GM18951 (cell line): ENCODE measurements around the gene CASQ2.

ENCODE experiments used
- POLR2A ChIP-seq: IDR thresholded peaks from 4 replicates; pipeline ENCODE4 v1.6.1; 2011; ENCODE audit warnings: mild to moderate bottlenecking; ENCODE audit not compliant: insufficient read length, insufficient read depth; ENCODE audit errors: extremely low read depth
- in situ Hi-C: fragments of 300-500 bp; cut with MboI; formaldehyde crosslinking; loops from one replicate; pipeline ENCODE4 v1.12.0; 2022; ENCODE audit warnings: low sequenced_read_pairs, mixed read lengths, inconsistent platforms; ENCODE audit not compliant: unreplicated experiment

The CASQ2 gene

GRCh38 chr1:115744646-115745275, 23.8 kb downstream of the CASQ2 start:
- TF ChIP-seq POLR2A = no peak
- in situ Hi-C loops = no loop called here

- no peak for TF ChIP-seq POLR2A
- in situ Hi-C loops = no loop called here
Observed at GRCh38 chr1:115740811-115741210, 27.7 kb downstream of the CASQ2 start.

DNA sequence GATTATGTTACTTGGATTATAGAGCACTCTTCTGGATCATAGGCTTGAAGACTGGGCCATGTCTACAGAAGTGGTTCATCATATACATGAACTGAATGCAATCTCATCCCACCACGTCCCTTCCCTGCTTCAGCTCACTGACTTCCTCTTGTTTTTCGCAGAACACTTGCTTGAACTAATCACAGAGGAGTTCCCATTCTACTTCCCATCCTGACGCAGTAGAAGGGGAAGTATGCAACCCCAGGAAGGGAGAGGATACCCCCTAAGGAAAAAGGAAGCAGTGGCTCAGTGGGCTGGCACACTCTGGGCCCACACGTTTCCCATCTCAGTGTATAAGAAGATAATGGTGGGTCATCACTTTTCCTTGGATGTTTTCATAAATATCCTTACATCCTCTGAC, 36.2 kb downstream of the CASQ2 start:
- in situ Hi-C loops = no loop called here
- TF ChIP-seq POLR2A = no peak

DNA sequence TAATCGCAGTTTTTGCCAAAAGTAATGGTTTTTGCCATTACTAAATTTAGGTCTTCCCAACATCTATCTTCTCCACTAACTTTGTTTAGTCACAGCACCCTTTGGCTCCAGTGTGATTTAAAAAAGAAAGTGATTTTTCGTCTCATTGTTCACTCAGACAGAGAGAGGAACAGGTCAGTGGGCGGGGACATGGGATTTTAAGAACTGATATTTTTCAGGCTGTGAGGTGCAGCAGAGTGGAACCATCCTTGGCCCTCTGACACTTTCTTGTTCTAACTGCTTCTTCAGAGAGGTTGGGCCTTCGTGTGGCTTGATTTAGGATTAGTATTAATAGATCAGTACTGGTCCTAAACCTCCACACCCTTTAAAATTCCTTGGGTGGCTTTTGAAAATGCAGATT, 38.8 kb downstream of the CASQ2 start:
- in situ Hi-C loops = no loop called here
- TF ChIP-seq POLR2A = no peak

DNA sequence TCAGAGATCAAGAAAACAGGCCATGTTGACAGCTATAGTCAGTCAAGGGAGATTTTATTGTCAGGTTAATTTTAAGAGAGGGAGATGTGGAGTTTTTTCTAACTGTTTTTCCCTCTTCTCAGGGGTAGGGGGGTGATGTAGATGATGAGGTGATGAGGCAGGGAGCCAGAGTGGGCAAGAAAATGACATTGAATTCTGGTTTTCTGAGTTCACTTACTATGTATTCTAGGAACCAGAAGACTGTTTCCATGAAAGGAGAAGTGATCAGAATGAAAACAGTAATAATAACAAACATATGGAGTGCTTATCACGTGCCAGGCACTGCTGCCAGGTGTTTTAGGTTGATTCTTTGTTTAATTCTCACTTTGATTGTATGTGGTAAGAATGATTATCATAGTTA, 40.2 kb downstream of the CASQ2 start:
- TF ChIP-seq POLR2A = no peak
- in situ Hi-C loops = no loop called here

GRCh38 chr1:115727706-115728249, 40.7 kb downstream of the CASQ2 start:
- in situ Hi-C loops = no loop called here
- TF ChIP-seq POLR2A = no peak

- no peak for TF ChIP-seq POLR2A
- in situ Hi-C loops = no loop called here
Observed at GRCh38 chr1:115726570-115726969, 41.9 kb downstream of the CASQ2 start.

DNA sequence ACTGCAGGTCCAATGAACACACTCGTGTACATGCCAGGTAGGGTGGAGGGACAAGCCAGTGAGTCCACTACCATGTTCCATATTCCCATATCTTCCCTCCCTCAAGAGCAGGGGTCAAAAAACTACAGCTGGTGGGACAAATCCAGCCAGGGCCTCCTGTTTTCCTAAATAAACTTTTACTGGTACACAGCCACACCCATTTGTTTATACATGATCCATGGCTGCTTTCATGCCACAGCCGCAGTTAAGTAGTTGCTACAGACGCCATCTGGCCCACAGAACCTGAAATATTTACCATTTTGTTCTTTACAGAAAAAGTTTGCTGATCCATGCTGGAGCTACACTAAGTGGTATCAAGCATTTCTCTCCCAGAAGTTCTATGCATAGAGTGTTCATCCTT, 42.4 kb downstream of the CASQ2 start:
- TF ChIP-seq POLR2A = no peak
- in situ Hi-C loops = no loop called here

- no peak for TF ChIP-seq POLR2A
- in situ Hi-C loops = no loop called here
Observed at GRCh38 chr1:115725600-115725999, 42.9 kb downstream of the CASQ2 start.

DNA sequence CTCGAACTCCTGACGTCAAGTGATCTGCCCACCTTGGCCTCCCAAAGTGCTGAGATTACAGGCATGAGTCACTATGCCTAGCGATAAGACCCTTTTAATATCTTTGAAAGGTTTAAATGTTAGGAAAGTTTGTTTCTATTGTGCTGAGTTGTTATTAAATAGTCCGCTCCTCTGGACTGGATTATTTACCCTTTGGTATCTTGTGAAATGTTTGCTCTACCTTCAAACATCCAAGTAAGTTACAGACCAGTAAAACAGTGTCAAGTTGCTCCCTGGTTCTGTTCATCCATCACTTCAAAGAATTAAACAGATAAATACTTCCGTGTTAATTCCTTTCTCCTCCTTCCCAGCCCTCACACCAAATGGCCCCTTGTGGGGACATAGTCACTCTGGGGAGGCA, 44.8 kb downstream of the CASQ2 start:
- no peak for TF ChIP-seq POLR2A
- in situ Hi-C loops = no loop called here

DNA sequence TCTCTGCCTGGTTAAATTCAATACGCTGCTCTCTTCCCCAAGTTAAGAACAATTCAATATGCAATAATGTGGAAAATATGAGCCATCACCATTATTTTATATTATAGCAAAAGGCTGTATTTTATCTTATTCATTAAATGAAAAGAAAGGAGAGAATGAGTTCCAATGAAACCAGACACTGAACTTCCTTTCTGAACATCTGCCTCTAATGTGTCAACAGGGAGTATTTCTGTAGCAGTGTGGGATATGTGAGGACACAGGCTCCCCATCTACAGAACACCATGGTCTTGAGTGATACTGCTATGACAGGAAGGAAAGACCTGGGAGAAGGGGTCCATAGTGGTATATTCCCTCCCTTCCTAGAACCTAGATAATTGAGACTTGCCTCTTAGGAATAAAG, 46.3 kb downstream of the CASQ2 start:
- in situ Hi-C loops = no loop called here
- TF ChIP-seq POLR2A = no peak

DNA sequence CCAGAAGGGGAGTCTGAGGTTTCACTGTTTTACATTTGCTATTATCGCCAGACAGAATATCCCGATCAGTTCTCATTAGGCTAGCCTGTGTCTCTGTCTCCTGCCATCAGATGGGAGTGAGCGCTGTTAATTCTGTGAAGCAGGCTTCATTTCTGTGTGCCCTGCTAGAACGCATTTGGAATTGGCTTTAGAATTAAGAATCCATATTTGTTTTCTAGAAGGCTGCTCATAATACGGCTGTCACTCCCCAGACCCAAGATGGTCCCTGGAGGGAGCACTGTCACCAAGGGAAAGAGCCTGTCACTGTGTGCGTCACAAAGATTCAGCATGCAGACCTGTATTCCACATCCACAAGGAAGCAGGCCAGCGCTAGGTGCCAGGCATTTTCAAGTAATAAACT, 49.2 kb downstream of the CASQ2 start:
- in situ Hi-C loops = loop anchor here (10.0 kb wide), 1 partner anchor 104 kb away; no protein-coding TSS in a partner anchor
- no peak for TF ChIP-seq POLR2A

- in situ Hi-C loops = loop anchor here (10.0 kb wide), 1 partner anchor 103 kb away; no protein-coding TSS in a partner anchor
- TF ChIP-seq POLR2A = no peak
Observed at GRCh38 chr1:115718011-115718754, 50.3 kb downstream of the CASQ2 start.

- TF ChIP-seq POLR2A = no peak
- in situ Hi-C loops = loop anchor here (10.0 kb wide), 1 partner anchor 103 kb away; no protein-coding TSS in a partner anchor
Observed at GRCh38 chr1:115717541-115717940, 51.0 kb downstream of the CASQ2 start.
